IMR-90 (cell line): ENCODE results near the gene SPATA18. TPM values are rescaled to one million over a fixed set of nuclear protein-coding genes. Genes with fewer than 3 reads are reported as not detected.

ENCODE experiments used
- ATAC-seq: fragments of 200-7000 bp; cut with Tn5 transposase; 2 replicates; pipeline ENCODE4 v1.9.1; 2020; ENCODE audit warnings: low read depth, mild to moderate bottlenecking, moderate library complexity
- BruUV-seq: library from RNA; stranded (reverse); fragments of 400-500 nt; replicated peaks from 2 replicates; lab custom pipeline; 2021; lab: Mats Ljungman, UMichigan
- CTCF ChIA-PET: fragments of 300-600 bp; formaldehyde crosslinking; extraction: SDS; loops from one replicate; lab custom pipeline; 2021; ENCODE audit warnings: antibody characterized with exemption; lab: Yijun Ruan, JAX
- POLR2A ChIA-PET: fragments of 300-600 bp; sonication (Branson Sonifier 250); formaldehyde crosslinking; loops from one replicate; lab custom pipeline; 2022; ENCODE audit warnings: antibody characterized with exemption; ENCODE audit not compliant: unreplicated experiment; lab: Charles Lee
- DNase-seq: peaks from one replicate; pipeline ENCODE4 v3.0.0; 2013
- H2AFZ ChIP-seq: replicated peaks from 2 replicates; pipeline ENCODE3; 2013; ENCODE audit warnings: low read length, mild to moderate bottlenecking; ENCODE audit not compliant: poor library complexity
- H2AK5ac ChIP-seq: 2 replicates; pipeline ENCODE4 v1.6.1; 2013; ENCODE audit warnings: low read depth, low read length, inconsistent platforms
- H2AK9ac ChIP-seq: replicated peaks from 2 replicates; pipeline ENCODE3; 2013; ENCODE audit warnings: mild to moderate bottlenecking, low read depth, low read length, moderate library complexity; ENCODE audit not compliant: poor library complexity
- H2BK120ac ChIP-seq: 2 replicates; pipeline ENCODE4 v1.6.1; 2013; ENCODE audit warnings: low read depth, low read length, inconsistent platforms
- H2BK15ac ChIP-seq: 3 replicates; pipeline ENCODE4 v1.6.1; 2013; ENCODE audit warnings: low read depth, low read length, inconsistent platforms
- H2BK20ac ChIP-seq: 2 replicates; pipeline ENCODE4 v1.6.1; 2013; ENCODE audit warnings: low read depth, mild to moderate bottlenecking, inconsistent platforms, low read length, moderate library complexity
- H2BK5ac ChIP-seq: 2 replicates; pipeline ENCODE4 v1.6.1; 2013; ENCODE audit warnings: mild to moderate bottlenecking, low read depth, low read length, inconsistent platforms; ENCODE audit not compliant: poor library complexity, severe bottlenecking
- H3K14ac ChIP-seq: replicated peaks from 2 replicates; pipeline ENCODE4 v1.6.1; 2013; ENCODE audit warnings: low read depth, low read length, inconsistent platforms
- H3K18ac ChIP-seq: 2 replicates; pipeline ENCODE4 v1.6.1; 2013; ENCODE audit warnings: low read depth, low read length, control low read depth
- H3K23ac ChIP-seq: 2 replicates; pipeline ENCODE4 v1.6.1; 2013; ENCODE audit warnings: low read depth, low read length, inconsistent platforms
- H3K27ac ChIP-seq: 2 replicates; pipeline ENCODE4 v1.5.1; 2013; ENCODE audit warnings: mild to moderate bottlenecking, control low read depth, low read length; ENCODE audit not compliant: insufficient read depth
- H3K27me3 ChIP-seq: 2 replicates; pipeline ENCODE4 v1.6.1; 2013; ENCODE audit warnings: low read length; ENCODE audit not compliant: control insufficient read depth, insufficient read depth
- H3K36me3 ChIP-seq: 2 replicates; pipeline ENCODE4 v1.6.1; 2013; ENCODE audit warnings: low read length, mixed read lengths; ENCODE audit not compliant: control insufficient read depth, insufficient read depth
- H3K4ac ChIP-seq: 2 replicates; pipeline ENCODE4 v1.6.1; 2013; ENCODE audit warnings: low read depth, low read length, inconsistent platforms
- H3K4me1 ChIP-seq: 2 replicates; pipeline ENCODE4 v1.6.1; 2013; ENCODE audit warnings: low read length, mixed read lengths; ENCODE audit not compliant: control insufficient read depth, insufficient read depth
- H3K4me2 ChIP-seq: 2 replicates; pipeline ENCODE4 v1.6.1; 2013; ENCODE audit warnings: low read depth, mild to moderate bottlenecking, control low read depth, low read length, moderate library complexity
- H3K4me3 ChIP-seq: 2 replicates; pipeline ENCODE4 v1.5.1; 2013; ENCODE audit warnings: low read depth, mild to moderate bottlenecking, control low read depth, low read length, moderate library complexity; ENCODE audit not compliant: insufficient read depth
- H3K56ac ChIP-seq: 2 replicates; pipeline ENCODE4 v1.6.1; 2013; ENCODE audit warnings: low read length, inconsistent platforms; ENCODE audit not compliant: insufficient read depth; ENCODE audit errors: extremely low read depth
- H3K79me1 ChIP-seq, 2 experiments: 2 replicates each; pipeline ENCODE4 v1.6.1; 2013; ENCODE audit warnings: low read length in 2 of 2, inconsistent platforms in 1 of 2, low read depth in 1 of 2
- H3K9ac ChIP-seq: 2 replicates; pipeline ENCODE4 v1.6.1; 2013; ENCODE audit warnings: low read depth, low read length, control low read depth
- H3K9me1 ChIP-seq: 2 replicates; pipeline ENCODE4 v1.6.1; 2013; ENCODE audit warnings: low read length, inconsistent platforms; ENCODE audit not compliant: insufficient read depth
- H3K9me3 ChIP-seq: 2 replicates; pipeline ENCODE4 v1.6.1; 2013; ENCODE audit warnings: low read length; ENCODE audit not compliant: control insufficient read depth, insufficient read depth
- H4K20me1 ChIP-seq: 2 replicates; pipeline ENCODE4 v1.6.1; 2013; ENCODE audit warnings: low read length, inconsistent platforms; ENCODE audit not compliant: insufficient read depth
- H4K5ac ChIP-seq: 2 replicates; pipeline ENCODE4 v1.6.1; 2013; ENCODE audit warnings: mild to moderate bottlenecking, low read depth, low read length, control low read depth
- H4K8ac ChIP-seq, 2 experiments: 2 replicates each; pipeline ENCODE4 v1.6.1; 2013; ENCODE audit warnings: low read depth in 2 of 2, low read length in 2 of 2, control low read depth in 1 of 2, inconsistent platforms in 1 of 2
- H4K91ac ChIP-seq: 2 replicates; pipeline ENCODE4 v1.6.1; 2013; ENCODE audit warnings: low read depth, low read length, inconsistent platforms; ENCODE audit not compliant: insufficient read depth
- CEBPB ChIP-seq: IDR thresholded peaks from 2 replicates; pipeline ENCODE4 v1.6.1; 2012; ENCODE audit warnings: low read depth, low read length, improper control_type of control experiment
- CHD1 ChIP-seq: IDR thresholded peaks from 2 replicates; pipeline ENCODE4 v1.6.1; 2012; ENCODE audit warnings: low read depth, low read length, improper control_type of control experiment
- FOS ChIP-seq: fragments of 150-350 bp; IDR thresholded peaks from 2 replicates; pipeline ENCODE4 v1.6.1; 2016; ENCODE audit warnings: low read depth, low read length
- RFX5 ChIP-seq: IDR thresholded peaks from 2 replicates; pipeline ENCODE4 v1.8.0; 2012; ENCODE audit warnings: low read depth, mild to moderate bottlenecking, low read length, moderate library complexity
- SMC3 ChIP-seq: fragments of 150-350 bp; IDR thresholded peaks from 2 replicates; pipeline ENCODE4 v1.6.1; 2016; ENCODE audit warnings: low read depth, mild to moderate bottlenecking, antibody characterized with exemption, low read length, moderate library complexity
- WGBS, 2 experiments: methylation state at CpG; one replicate each; pipeline versions ENCODE4 v1.1.5 to v1.1.7; 2013; ENCODE audit warnings: missing lambda C conversion rate in 2 of 2; ENCODE audit not compliant: insufficient read length in 1 of 2; ENCODE audit errors: extremely low coverage in 2 of 2; 5-methylcytosine and 5-hydroxymethylcytosine counted together
- dilution Hi-C: fragments of 300-500 bp; cut with HindIII; formaldehyde crosslinking; loops from one replicate; pipeline ENCODE4 v1.14.3; 2018; ENCODE audit warnings: low sequenced_read_pairs; ENCODE audit not compliant: unreplicated experiment
- in situ Hi-C: fragments of 300-500 bp; cut with MboI; formaldehyde crosslinking; loops from 3 replicates; pipeline ENCODE4 v1.14.3; 2019; ENCODE audit warnings: low sequenced_read_pairs, inconsistent platforms, mixed read lengths
- intact Hi-C: fragments of 100-400 bp; cut with micrococcal nuclease; formaldehyde crosslinking; loops from 2 replicates; pipeline ENCODE4 v1.10.0; 2022
- polyA plus RNA-seq, 3 experiments: library from polyadenylated mRNA; depleted of rRNA; stranded (reverse); fragments of >200 nt; gene quantifications; 2 replicates each; pipeline ENCODE4 v1.2.3, GENCODE V29; 2012; ENCODE audit warnings: low replicate concordance in 1 of 3
- total RNA-seq: library from RNA; depleted of rRNA; stranded (reverse); fragments of >200 nt; gene quantifications from 2 replicates; pipeline ENCODE4 v1.2.3, GENCODE V29; 2012
- TF ChIP-seq, protein P1 (sequence below): fragments of 150-350 bp; IDR thresholded peaks from 2 replicates; pipeline ENCODE4 v1.6.1; 2017; ENCODE audit warnings: mild to moderate bottlenecking, antibody characterized with exemption, low read length, low read depth

The SPATA18 gene
- total and polyA plus RNA-seq, 2 of the 4 experiments (the other 2 are of a cell fraction): 3.0 to 4.7 TPM

DNA sequence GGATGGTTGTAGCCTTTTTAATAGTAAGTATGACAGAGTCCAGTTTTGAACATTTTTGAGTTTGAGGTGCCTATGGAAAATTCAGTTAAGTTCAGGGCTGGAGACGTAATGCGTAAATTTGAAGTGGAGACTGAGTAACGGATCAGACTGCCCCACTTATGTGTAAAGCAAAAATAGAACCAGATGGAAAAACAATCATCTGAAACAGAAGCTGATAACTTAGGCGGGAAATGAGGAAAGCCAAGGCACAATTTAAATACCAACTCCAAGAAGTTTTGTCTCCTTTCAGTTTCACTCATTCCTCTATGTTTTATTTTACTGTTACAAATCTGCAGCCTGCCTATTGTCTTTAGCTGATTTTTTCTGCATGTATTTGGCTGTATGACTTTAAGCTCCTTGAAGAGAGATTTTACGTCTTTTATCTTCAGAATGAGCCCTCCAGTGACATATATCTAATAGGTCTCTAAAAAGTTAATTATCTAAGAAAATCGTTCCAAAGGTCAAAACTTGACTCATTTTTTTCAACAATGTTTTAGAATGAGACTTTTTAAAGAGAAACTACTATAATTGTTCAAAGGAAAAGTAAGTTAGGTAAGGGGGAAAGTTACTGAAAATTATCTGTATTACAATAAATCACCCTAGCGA lies 14.1 kb upstream of the SPATA18 start (continued):
- no peak for TF ChIP-seq CEBPB

GRCh38 chr4:52037689-52038102 lies 13.4 kb upstream of the SPATA18 start:
- H3K14ac ChIP-seq: peak overlapping the region; percentile 42
- TF ChIP-seq FOS: no peak
- no peak for TF ChIP-seq SMC3
- no peak for TF ChIP-seq CHD1
- TF ChIP-seq RFX5: 0 out of 2 replicates have a peak, but pooled peaks have one; percentile 29
- TF ChIP-seq, protein P1, sequence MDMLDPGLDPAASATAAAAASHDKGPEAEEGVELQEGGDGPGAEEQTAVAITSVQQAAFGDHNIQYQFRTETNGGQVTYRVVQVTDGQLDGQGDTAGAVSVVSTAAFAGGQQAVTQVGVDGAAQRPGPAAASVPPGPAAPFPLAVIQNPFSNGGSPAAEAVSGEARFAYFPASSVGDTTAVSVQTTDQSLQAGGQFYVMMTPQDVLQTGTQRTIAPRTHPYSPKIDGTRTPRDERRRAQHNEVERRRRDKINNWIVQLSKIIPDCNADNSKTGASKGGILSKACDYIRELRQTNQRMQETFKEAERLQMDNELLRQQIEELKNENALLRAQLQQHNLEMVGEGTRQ: peak; percentile 7; the same call in 1 of the 2 replicates
- H4K20me1 ChIP-seq: peaks cover 6% of the 10 kb centered on the region; the same call in 1 of the 2 replicates
- no peak overlapping the region for H2AK5ac ChIP-seq
- peak; percentile 70 for ATAC-seq
- peak overlapping the region; percentile 98 for H3K4me3 ChIP-seq
- no peaks in the 10 kb centered on the region for H3K9me3 ChIP-seq
- intact Hi-C loops: loop anchor here (5.0 kb wide), 1 partner anchor 195 kb away; the partner anchor contains the start of gene DCUN1D4
- in situ Hi-C loops: loop anchor here (10.0 kb wide), 1 partner anchor 143 kb away; no protein-coding TSS in a partner anchor
- peak overlapping the region; percentile 77 to 97; a peak in 3 of 4 replicates for H4K8ac ChIP-seq
- H3K36me3 ChIP-seq: peaks cover 2% of the 10 kb centered on the region; the same call in 1 of the 2 replicates
- POLR2A ChIA-PET: interaction anchor here (0.8 kb wide), 1 partner anchor 13 kb away, joined by 3 read pairs; the partner anchor contains the start of gene SPATA18
- H3K27me3 ChIP-seq: peaks cover 13% of the 10 kb centered on the region
- peak overlapping the region; percentile 2 for H2AK9ac ChIP-seq
- peak overlapping the region; percentile 92 for H3K27ac ChIP-seq
- H2AFZ ChIP-seq: peak overlapping the region; percentile 98
- H3K9me1 ChIP-seq: peaks cover 11% of the 10 kb centered on the region
- peaks cover 27 to 39% of the 10 kb centered on the region in 2 experiments for H3K79me1 ChIP-seq
- peak overlapping the region; percentile 79 for H3K56ac ChIP-seq
- peak overlapping the region; percentile 77 for H2BK5ac ChIP-seq
- peak overlapping the region; percentile 55 for H4K5ac ChIP-seq
- 1% methylated on average over 12 of the region's 25 CpGs; no CpG with 5 or more reads in 1 of the 2 experiments for WGBS, 2 experiments
- dilution Hi-C loops: no loop called here
- peak overlapping the region; percentile 72 for H3K4ac ChIP-seq
- H3K23ac ChIP-seq: peak overlapping the region; percentile 14; the same call in 1 of the 2 replicates
- H3K18ac ChIP-seq: peak overlapping the region; percentile 48
- H2BK20ac ChIP-seq: no peak overlapping the region
- peak overlapping the region; percentile 94 for H3K4me2 ChIP-seq
- peak overlapping the region; percentile 32; the same call in 1 of the 2 replicates for H2BK120ac ChIP-seq
- BruUV-seq: no TSS peak
- peak overlapping the region; percentile 96 for H3K9ac ChIP-seq
- 0 out of 2 replicates have a peak, but pooled peaks cover 3% of the 10 kb centered on the region for H3K4me1 ChIP-seq
- H2BK15ac ChIP-seq: no peak overlapping the region; the same call in 2 of the 3 replicates
- DNase-seq: peak; percentile 33
- CTCF ChIA-PET: no interaction called here
- H4K91ac ChIP-seq: peak overlapping the region; percentile 74
